HTERT RPE-1 (cell line): Measurements from ENCODE around the gene ZNF341.

Experiments used
- in situ Hi-C: fragments of 300-500 bp; cut with MboI; formaldehyde crosslinking; loops from 4 replicates; pipeline ENCODE4 v1.14.3; 2020; ENCODE audit warnings: low sequenced_read_pairs

ZNF341 gene

GRCh38 chr20:33821270-33821836 lies 89.6 kb downstream of the ZNF341 start:
- in situ Hi-C loops: no loop called here

GRCh38 chr20:33822423-33822822 lies 90.6 kb downstream of the ZNF341 start:
- in situ Hi-C loops: no loop called here

GRCh38 chr20:33822991-33823390 lies 91.2 kb downstream of the ZNF341 start:
- in situ Hi-C loops: no loop called here

GRCh38 chr20:33824852-33825251 lies 93.1 kb downstream of the ZNF341 start:
- in situ Hi-C loops: no loop called here

GRCh38 chr20:33825340-33826269 lies 93.8 kb downstream of the ZNF341 start:
- in situ Hi-C loops: no loop called here

- in situ Hi-C loops: no loop called here
These were observed 94.6 kb downstream of the ZNF341 start for GRCh38 chr20:33826270-33826897.

- in situ Hi-C loops: no loop called here
These were observed 95.3 kb downstream of the ZNF341 start for GRCh38 chr20:33827109-33827508.

- in situ Hi-C loops: no loop called here
These were observed 96.0 kb downstream of the ZNF341 start for GRCh38 chr20:33827634-33828325.

GRCh38 chr20:33828326-33828844 lies 96.6 kb downstream of the ZNF341 start:
- in situ Hi-C loops: no loop called here

GRCh38 chr20:33828967-33829560 lies 97.3 kb downstream of the ZNF341 start:
- in situ Hi-C loops: no loop called here

GRCh38 chr20:33829636-33830035 lies 97.8 kb downstream of the ZNF341 start:
- in situ Hi-C loops: no loop called here

- in situ Hi-C loops: no loop called here
These were observed 98.6 kb downstream of the ZNF341 start for GRCh38 chr20:33830371-33830770.

- in situ Hi-C loops: no loop called here
These were observed 100.5 kb downstream of the ZNF341 start for GRCh38 chr20:33832103-33832804.

GRCh38 chr20:33833333-33833732 lies 101.5 kb downstream of the ZNF341 start:
- in situ Hi-C loops: no loop called here

GRCh38 chr20:33835615-33836172 lies 103.9 kb downstream of the ZNF341 start:
- in situ Hi-C loops: no loop called here

- in situ Hi-C loops: no loop called here
These were observed 104.5 kb downstream of the ZNF341 start for GRCh38 chr20:33836277-33836676.

GRCh38 chr20:33837096-33837830 lies 105.5 kb downstream of the ZNF341 start:
- in situ Hi-C loops: no loop called here

- in situ Hi-C loops: no loop called here
These were observed 106.5 kb downstream of the ZNF341 start for GRCh38 chr20:33838035-33838864.
